Breast epithelium (tissue), 4 donors: Measurements from ENCODE around the gene RAB43. TPM values are rescaled to one million over a fixed set of nuclear protein-coding genes. Genes with fewer than 3 reads are reported as not detected.

Experiments
- DNase-seq, 2 donors: peaks; one replicate each; pipeline ENCODE4 v3.0.0-alpha.2; 2019; ENCODE audit warnings: low spot score in 2 of 2
- H3K27ac ChIP-seq, 2 donors: fragments of 200-600 bp; sonication (generic) in 1 of 2; one replicate each; pipeline ENCODE4 v1.5.1; 2016 to 2019; ENCODE audit warnings: mild to moderate bottlenecking in 1 of 2
- H3K27me3 ChIP-seq, 2 donors: fragments of 200-600 bp; sonication (generic) in 1 of 2; one replicate each; pipeline versions ENCODE4 v1.5.1 to v1.6.0; 2017 to 2019; ENCODE audit warnings: control low read depth in 1 of 2, mild to moderate bottlenecking in 1 of 2
- H3K36me3 ChIP-seq: fragments of 200-600 bp; one replicate; pipeline ENCODE4 v1.5.1; 2019
- H3K4me1 ChIP-seq, 2 donors: fragments of 200-600 bp; sonication (generic); one replicate each; pipeline ENCODE4 v1.5.1; 2016 to 2019; ENCODE audit warnings: control low read depth in 1 of 2
- H3K4me3 ChIP-seq, 3 donors: fragments of 200-600 bp; sonication (generic); 1 replicate in 2 of 3; 2 replicates in 1 of 3; pipeline ENCODE4 v1.5.1; 2016 to 2019; ENCODE audit warnings: mild to moderate bottlenecking in 3 of 3, moderate library complexity in 2 of 3
- H3K9me3 ChIP-seq, 2 donors: fragments of 200-600 bp; sonication (generic) in 1 of 2; one replicate each; pipeline ENCODE4 v1.5.1; 2016 to 2019; ENCODE audit warnings: control low read depth in 1 of 2
- CTCF ChIP-seq, 3 donors: fragments of 450-650 bp; IDR thresholded peaks; one replicate each; pipeline ENCODE4 v1.5.1; 2016 to 2017; ENCODE audit warnings: antibody characterized with exemption in 3 of 3, mild to moderate bottlenecking in 3 of 3, moderate library complexity in 3 of 3
- POLR2A ChIP-seq: fragments of 450-650 bp; IDR thresholded peaks from one replicate; pipeline ENCODE4 v1.6.1; 2016; ENCODE audit warnings: antibody characterized with exemption, mild to moderate bottlenecking, moderate library complexity
- POLR2AphosphoS5 ChIP-seq, 3 donors: sonication (generic); formaldehyde crosslinking; IDR thresholded peaks; one replicate each; pipeline ENCODE4 v1.6.1; 2017; ENCODE audit warnings: antibody characterized with exemption in 3 of 3
- intact Hi-C: fragments of 100-400 bp; cut with DNase I; formaldehyde crosslinking; loops from one replicate; pipeline ENCODE4 v1.15.1; 2023; ENCODE audit warnings: low total_unique reads
- total RNA-seq, 3 donors: library from RNA; depleted of rRNA; stranded (reverse); fragments of >200 nt; gene quantifications; one replicate each; pipeline ENCODE4 v1.1.0, GENCODE V29; 2016

Gene RAB43
- total RNA-seq, 3 donors from 2014 or later = 5.6 to 17.0 (median 17.0) TPM

GRCh38 chr3:129119365-129120100 is 2.1 kb downstream of the RAB43 start:
- DNase-seq = peak in 1 of 2 donors; percentile 22
- no peaks in the 10 kb centered on the region for H3K9me3 ChIP-seq
- H3K36me3 ChIP-seq = no peaks in the 10 kb centered on the region
- intact Hi-C loops = no loop called here
- no peaks in the 10 kb centered on the region for H3K27me3 ChIP-seq
- peak overlapping the region; percentile 81 to 94 (median 82) for H3K4me3 ChIP-seq
- TF ChIP-seq CTCF (IDR thresholded peaks at IDR 0.05) = no peak
- TF ChIP-seq POLR2AphosphoS5 (IDR thresholded peaks at IDR 0.05) = peak in 1 of 3 donors; percentile 13
- TF ChIP-seq POLR2A = no peak
- H3K27ac ChIP-seq = peak overlapping the region; percentile 94 to 97
- H3K4me1 ChIP-seq = peaks cover 0 to 2% of the 10 kb centered on the region in 2 donors

GRCh38 chr3:129118745-129119144 is 2.9 kb downstream of the RAB43 start:
- intact Hi-C loops = no loop called here
- peak overlapping the region; percentile 94 to 97 for H3K27ac ChIP-seq
- no peak for DNase-seq

GRCh38 chr3:129117134-129117533 is 4.5 kb downstream of the RAB43 start:
- Histone ChIP-seq H3K9me3 (no peaks in the 10 kb centered on the region), H3K27ac (no peak overlapping the region), H3K36me3 (no peaks in the 10 kb centered on the region), H3K4me3 (no peak overlapping the region), H3K27me3 (no peaks in the 10 kb centered on the region), H3K4me1 (peaks cover 0 to 2% of the 10 kb centered on the region in 2 donors)
- TF ChIP-seq CTCF (IDR thresholded peaks at IDR 0.05) (no peak), POLR2AphosphoS5 (IDR thresholded peaks at IDR 0.05) (no peak), POLR2A (no peak)
- intact Hi-C loops = no loop called here
- no peak for DNase-seq

More at GRCh38 chr3:129118745-129119144, 2.9 kb downstream of the RAB43 start:
- no peaks in the 10 kb centered on the region for H3K27me3 ChIP-seq
- H3K36me3 ChIP-seq = no peaks in the 10 kb centered on the region
- peak overlapping the region in 1 of 3 donors; percentile 94 for H3K4me3 ChIP-seq
- no peaks in the 10 kb centered on the region for H3K9me3 ChIP-seq
- peaks cover 0 to 2% of the 10 kb centered on the region in 2 donors for H3K4me1 ChIP-seq
- TF ChIP-seq POLR2AphosphoS5 (IDR thresholded peaks at IDR 0.05) = no peak

- Histone ChIP-seq H3K36me3 (no peaks in the 10 kb centered on the region), H3K27ac (peak overlapping the region in 1 of 2 donors; percentile 1), H3K27me3 (no peaks in the 10 kb centered on the region), H3K4me1 (peaks cover 0 to 2% of the 10 kb centered on the region in 2 donors), H3K9me3 (no peaks in the 10 kb centered on the region), H3K4me3 (no peak overlapping the region)
- TF ChIP-seq POLR2A = no peak
- TF ChIP-seq POLR2AphosphoS5 (IDR thresholded peaks at IDR 0.05) = no peak
- TF ChIP-seq CTCF (IDR thresholded peaks at IDR 0.05) = no peak
- no peak for DNase-seq
- intact Hi-C loops = no loop called here
Measured at GRCh38 chr3:129116482-129116946, 5.1 kb downstream of the RAB43 start.

- DNase-seq = no peak
- Histone ChIP-seq H3K27ac (no peak overlapping the region), H3K4me1 (peaks cover 0 to 2% of the 10 kb centered on the region in 2 donors), H3K27me3 (no peaks in the 10 kb centered on the region), H3K4me3 (no peak overlapping the region), H3K36me3 (no peaks in the 10 kb centered on the region), H3K9me3 (no peaks in the 10 kb centered on the region)
- intact Hi-C loops = no loop called here
- TF ChIP-seq CTCF (IDR thresholded peaks at IDR 0.05) (no peak), POLR2A (no peak), POLR2AphosphoS5 (IDR thresholded peaks at IDR 0.05) (no peak)
Measured at GRCh38 chr3:129114455-129114854, 7.1 kb downstream of the RAB43 start.
